ENCODE data around the gene ADIPOR1.
"Not testable (repeated sequence)": the region's sequence is repeated elsewhere in the genome, so short reads cannot be mapped to it uniquely, and the experiment has no call there.

The ADIPOR1 gene

DNA sequence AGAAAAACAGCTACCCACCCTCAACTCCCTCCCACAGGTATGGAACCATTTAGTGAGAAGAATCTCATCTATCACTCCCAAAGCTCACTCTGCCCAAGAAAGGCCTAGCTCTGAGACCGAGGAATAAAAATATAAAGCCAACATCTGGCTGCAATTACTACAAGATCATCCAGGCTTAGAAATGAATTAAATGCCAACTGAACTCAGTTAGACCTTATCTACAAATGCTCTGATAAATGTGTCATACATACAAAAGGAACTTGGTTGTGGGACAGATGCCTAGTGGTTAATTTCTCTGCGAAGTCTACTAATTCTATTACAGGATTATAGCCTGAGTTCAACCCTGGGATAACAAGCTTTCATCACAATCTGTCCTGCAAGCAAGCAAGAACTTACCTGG, 6.7 kb downstream of the ADIPOR1 start:
- DNase-seq (ENCODE audit: low read depth): no peak
- H3K4me3 ChIP-seq (ENCODE audit: low read depth, low read length): no peak overlapping the region

DNA sequence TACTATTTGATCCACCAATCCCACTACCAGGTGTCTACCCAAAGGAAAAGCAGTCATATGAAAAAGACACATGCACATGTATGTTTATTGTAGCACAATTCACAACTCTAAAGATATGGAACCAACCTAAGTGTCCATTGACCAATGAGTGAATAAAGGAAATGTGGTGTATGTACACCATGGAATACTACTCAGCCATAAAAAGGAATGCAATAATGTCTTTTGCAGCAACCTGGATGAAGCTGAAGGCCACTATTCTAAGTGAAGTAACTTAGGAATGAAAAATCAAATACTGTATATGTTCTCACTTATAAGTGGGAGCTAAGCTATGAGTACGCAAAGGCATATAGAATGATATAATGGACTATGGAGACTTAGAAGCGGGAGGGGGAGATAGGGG, 12.6 kb downstream of the ADIPOR1 start:
- H3K4me3 ChIP-seq (ENCODE audit: low read depth, low read length): no peak overlapping the region
- no peak for TF ChIP-seq CTCF (conservative IDR thresholded peaks at IDR 0.05; ENCODE audit: low read depth, low read length)
- DNase-seq (ENCODE audit: low read depth): no peak

More for the DNA sequence above, 6.7 kb downstream of the ADIPOR1 start:
- no peak for TF ChIP-seq CTCF (conservative IDR thresholded peaks at IDR 0.05; ENCODE audit: low read depth, low read length)

DNA sequence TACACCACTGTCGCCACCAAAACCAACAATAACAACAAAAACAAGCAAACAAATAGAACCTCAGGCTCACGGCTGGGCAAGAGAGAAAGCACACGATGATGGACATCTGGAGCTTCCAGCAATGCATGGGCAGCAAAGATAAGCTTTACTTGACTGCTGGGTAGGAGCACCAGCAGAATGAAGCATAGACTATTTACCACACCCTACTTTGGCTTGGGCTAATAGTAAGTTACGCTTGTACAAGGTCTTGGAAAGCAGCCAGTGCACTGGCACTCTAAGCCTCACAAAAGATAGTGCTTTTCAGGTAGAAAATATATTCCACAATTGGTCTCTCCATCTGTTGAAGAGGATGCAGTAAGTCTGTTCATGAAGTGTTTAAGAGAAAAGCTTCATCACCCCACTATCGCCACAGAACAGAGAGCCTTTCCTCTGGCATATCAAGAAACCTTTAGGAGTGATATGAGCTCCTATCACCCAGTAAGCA, 13.6 kb downstream of the ADIPOR1 start:
- no peak overlapping the region for H3K4me3 ChIP-seq (ENCODE audit: low read depth, low read length)
- DNase-seq (ENCODE audit: low read depth): no peak
- no peak for TF ChIP-seq CTCF (conservative IDR thresholded peaks at IDR 0.05; ENCODE audit: low read depth, low read length)

GRCh38 chr1:202942426-202942825, 15.7 kb downstream of the ADIPOR1 start:
- no peak for DNase-seq (ENCODE audit: low read depth)
- no peak overlapping the region for H3K4me3 ChIP-seq (ENCODE audit: low read depth, low read length)
- TF ChIP-seq CTCF (conservative IDR thresholded peaks at IDR 0.05; ENCODE audit: low read depth, low read length): no peak

DNA sequence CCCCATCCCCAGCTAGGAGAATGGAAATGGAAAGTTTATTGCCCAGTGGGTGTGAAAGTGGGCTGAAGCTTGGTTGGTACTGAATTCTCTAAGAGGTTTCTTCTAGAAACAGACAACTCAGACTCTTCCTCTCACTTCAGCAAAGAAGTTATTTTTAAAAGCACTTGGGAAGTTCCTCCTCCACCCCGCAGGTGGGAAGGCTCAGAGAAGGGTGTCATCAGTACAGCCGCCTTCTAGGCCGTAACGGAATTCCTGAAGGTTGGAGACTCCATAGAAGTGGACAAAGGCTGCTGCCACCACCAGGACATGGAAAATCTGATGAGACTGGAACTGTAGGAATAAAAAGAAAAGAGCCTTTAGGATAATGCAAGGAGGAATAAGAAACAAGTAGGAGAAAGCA, 16.7 kb downstream of the ADIPOR1 start:
- no peak overlapping the region for H3K4me3 ChIP-seq (ENCODE audit: low read depth, low read length)
- DNase-seq (ENCODE audit: low read depth): no peak
- no peak for TF ChIP-seq CTCF (conservative IDR thresholded peaks at IDR 0.05; ENCODE audit: low read depth, low read length)

GRCh38 chr1:202940561-202940960, 17.6 kb downstream of the ADIPOR1 start:
- TF ChIP-seq CTCF (conservative IDR thresholded peaks at IDR 0.05; ENCODE audit: low read depth, low read length): no peak
- no peak for DNase-seq (ENCODE audit: low read depth)
- no peak overlapping the region for H3K4me3 ChIP-seq (ENCODE audit: low read depth, low read length)

DNA sequence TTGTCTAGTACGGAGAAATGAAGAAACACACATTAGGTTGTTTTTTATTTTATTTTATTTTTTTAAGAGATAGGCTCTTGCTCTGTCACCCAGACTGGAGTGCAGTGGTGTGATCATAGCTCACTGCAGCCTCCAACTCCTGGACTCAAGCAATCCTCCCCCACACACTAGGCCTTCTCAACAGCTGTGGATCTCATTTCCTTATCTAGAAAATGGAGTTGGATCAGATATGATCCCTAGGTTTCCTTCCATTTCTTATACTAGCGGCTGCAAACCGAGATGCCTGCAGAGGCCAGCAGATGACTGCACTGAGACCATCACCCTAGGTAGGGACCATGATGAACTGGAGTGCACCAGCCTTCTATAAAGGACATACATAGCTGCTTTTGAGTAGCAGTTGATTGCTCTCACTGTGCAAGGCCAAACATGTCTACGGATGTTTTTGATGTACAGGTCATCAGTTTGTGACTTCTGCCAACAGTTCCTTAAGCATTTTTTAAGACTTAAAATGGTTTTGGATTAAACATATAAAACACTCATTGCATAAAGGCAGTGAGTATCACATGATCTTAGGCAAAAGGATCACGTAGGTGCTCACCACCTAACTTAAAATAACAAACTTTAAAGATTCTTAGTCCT, 19.7 kb downstream of the ADIPOR1 start:
- no peak for DNase-seq (ENCODE audit: low read depth)
- H3K4me3 ChIP-seq (ENCODE audit: low read depth, low read length): no peak overlapping the region
- no peak for TF ChIP-seq CTCF (conservative IDR thresholded peaks at IDR 0.05; ENCODE audit: low read depth, low read length)

- DNase-seq (ENCODE audit: low read depth); H3K4me3 ChIP-seq (ENCODE audit: low read depth, low read length): not testable (repeated sequence)
Observed at GRCh38 chr1:202936409-202936808, 21.7 kb downstream of the ADIPOR1 start.

Measured in choroid plexus epithelial cell (primary cell).